HG03571 (cell line): ENCODE measurements around the gene CALCOCO1.
"Not testable (repeated sequence)": the region's sequence is repeated elsewhere in the genome, so short reads cannot be mapped to it uniquely, and the experiment has no call there.

ENCODE experiments used
- ATAC-seq: cut with Tn5 transposase; IDR thresholded peaks from one replicate; pipeline ENCODE4 v1.9.1; 2021; ENCODE audit not compliant: unreplicated experiment

CALCOCO1 gene

DNA sequence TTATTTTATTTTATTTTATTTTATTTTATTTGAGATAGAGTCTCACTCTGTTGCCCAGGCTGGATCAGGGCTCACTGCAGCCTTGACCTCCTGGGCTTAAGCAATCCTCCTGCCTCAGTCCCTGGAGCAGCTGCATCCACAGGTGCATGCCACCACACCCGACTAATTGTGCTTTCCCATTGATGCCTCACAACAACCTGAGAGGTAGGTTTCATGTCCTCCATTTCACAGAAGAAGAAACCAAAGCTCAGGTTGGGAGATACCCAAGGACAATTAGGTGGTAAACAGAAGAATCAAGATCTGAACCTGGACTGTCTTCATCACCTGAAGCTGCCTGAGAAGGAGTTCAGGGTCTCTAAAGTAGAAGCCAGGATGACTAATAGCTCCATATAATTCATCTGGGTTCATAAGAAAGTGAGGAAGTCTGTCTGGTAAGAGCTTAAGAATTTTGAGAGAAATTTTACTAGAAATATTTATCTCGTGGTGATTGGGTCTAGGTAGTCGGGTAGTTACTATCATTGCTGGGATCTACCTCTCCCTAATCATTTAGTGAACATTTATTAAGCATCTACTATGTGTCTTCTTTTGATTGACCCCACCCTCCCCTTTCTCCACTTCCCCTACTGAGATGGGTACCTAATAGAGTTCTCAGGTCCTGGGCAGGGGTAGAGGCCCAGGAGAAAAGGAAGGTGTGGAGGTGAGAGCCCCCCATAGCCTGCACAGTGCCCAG is 28.1 kb downstream of the CALCOCO1 start:
- ATAC-seq: no peak

DNA sequence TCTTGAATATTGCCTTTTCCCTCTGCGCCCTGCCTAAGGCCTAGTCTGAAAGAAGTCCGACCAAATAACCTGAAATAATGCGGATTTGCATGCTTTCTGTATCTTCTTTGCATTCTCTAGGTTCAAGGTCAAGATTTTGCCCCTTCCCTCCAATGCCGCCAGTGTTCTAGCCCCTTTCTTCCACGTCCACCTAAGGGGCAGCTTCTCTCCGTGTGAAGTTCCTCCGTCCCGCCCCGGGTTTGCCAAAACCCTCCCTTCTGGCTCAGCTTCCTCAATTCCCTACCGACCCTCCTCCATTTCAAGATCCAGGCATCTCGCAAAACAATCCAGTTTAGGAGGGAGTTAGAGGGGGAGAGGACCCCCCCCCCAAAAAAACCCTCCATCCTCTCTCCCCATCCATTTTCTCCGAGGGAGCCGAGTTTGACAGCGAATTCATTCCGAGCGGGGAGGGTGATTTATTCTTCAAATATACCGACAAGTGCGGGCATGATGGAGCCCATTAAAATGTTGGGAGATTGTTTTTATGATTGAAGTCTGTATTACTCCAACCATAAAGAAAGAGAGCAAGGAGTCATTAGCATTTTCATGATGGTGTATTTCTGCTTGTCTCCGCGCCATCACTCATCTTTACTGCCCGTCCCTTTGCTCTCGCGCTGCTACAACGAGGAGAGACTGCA is 30.5 kb downstream of the CALCOCO1 start:
- no peak for ATAC-seq

DNA sequence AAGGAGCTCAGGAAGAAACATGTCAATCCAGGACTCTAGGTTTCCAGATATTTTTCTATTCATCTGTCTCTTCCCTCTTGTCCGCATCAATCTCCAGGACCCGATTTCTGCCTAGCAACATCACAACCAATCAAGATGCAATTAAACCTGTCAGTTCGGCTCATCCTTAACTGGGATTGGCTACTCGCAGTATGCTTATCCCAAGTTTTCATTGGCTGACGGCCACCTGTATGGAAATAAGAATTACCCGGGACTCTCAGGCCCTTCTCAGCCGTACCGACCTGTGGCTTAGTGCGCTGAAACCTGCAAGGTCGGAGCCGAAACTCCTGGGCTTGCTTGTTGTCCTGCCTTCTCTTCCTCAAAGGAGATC is 31.0 kb downstream of the CALCOCO1 start:
- no peak for ATAC-seq

DNA sequence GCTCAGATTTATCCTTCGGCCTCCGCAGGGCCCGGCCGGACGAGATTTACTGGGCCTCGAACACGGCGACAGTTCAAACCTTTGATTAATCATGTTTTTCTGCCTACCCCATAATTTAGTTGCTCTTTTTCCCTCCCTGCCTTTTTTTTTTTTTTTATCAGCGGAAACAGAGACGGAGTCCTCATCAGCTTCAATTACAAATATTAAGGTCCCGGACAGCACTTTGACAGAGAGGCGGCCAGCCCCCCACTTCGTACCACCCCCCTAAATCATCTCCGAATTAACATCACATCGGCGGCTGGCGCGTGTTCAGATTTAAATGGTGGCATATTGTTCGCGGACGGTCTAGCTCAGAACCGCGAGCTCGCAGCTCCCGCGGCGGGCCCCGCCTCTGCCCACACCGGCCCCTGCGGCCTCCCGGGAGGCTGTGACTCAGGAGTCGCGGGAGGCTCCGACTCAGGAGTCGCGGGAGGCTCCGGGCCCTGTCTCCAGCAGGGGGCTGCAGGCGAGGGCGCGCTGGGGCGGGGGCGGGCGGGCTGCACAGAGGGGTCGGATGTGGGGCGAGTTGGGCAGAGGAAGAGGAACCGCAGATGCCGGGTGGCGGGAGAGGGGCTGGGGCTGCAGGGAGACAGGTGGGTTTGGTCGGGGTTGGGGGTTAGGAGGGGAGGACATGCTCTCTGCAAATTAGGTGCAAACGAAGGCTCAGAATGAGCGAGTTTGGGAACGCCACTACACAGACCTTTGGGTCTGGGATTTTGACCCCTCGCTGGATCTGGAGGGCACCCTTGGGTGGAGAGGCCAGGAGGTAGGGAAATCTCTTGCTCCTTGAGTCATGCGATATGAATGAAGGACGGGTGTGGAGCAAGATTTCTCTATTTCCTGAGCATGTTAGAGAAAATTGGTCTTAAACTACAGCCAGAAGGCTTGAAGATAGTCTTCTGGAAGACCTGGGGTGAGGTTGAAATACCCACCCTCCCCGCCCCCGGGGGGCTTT is 31.8 kb downstream of the CALCOCO1 start:
- ATAC-seq: no peak

DNA sequence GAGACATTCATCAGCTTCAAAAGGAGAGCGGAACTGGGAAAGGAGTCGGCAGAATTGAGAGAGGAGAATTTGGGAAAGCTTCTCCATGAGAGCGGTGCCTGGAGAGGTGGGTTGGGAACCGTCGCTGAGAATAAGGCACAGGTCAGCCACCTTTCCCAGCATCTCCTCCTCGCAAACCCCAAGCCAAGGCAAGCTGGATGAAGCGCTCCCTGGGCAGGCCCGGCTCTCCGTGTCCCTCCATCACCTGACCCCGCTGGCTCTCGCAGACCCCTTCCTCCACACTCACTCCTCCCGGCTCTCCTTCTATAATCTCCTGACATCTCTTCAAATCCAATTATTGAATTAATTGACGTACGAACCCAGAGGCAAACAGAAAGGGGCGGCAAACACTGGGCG is 32.5 kb downstream of the CALCOCO1 start:
- ATAC-seq: no peak

DNA sequence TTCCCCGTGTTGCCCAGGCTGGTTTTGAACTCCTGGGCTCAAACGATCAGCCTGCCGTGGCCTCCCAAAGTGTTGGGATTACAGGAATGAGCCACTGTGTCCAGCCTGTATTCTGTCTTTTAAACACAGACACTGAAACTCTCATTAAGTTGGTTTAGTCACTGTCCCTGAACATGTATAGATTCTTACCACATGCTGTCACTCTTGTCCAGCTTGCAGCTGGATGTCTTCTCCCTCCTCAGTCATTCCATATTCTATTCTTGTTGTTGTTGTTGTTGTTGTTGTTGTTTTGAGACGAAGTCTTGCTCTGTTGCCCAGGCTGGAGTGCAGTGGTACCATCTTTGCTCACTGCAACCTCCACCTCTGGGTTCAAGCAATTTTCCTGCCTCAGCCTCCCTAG is 39.1 kb downstream of the CALCOCO1 start:
- ATAC-seq: no peak

DNA sequence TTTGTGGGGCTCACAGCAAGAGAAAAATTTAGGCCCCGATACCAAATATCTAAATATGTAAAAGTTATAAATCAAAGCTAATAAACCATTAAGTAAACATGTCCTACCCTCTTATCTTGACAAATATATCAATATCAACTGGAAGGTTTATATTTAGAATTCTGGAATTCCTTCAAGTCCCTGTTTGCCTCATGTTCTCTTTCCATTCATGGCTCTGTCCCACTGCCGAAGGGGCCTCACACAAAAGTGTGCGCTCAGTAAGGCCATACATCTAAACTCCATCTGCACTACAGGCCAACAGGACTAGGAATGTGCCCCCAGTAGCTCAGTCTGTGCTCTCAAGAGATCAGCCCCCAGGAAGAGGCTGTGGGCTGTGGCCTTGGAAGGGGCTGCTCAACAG is 40.8 kb downstream of the CALCOCO1 start:
- ATAC-seq: no peak

DNA sequence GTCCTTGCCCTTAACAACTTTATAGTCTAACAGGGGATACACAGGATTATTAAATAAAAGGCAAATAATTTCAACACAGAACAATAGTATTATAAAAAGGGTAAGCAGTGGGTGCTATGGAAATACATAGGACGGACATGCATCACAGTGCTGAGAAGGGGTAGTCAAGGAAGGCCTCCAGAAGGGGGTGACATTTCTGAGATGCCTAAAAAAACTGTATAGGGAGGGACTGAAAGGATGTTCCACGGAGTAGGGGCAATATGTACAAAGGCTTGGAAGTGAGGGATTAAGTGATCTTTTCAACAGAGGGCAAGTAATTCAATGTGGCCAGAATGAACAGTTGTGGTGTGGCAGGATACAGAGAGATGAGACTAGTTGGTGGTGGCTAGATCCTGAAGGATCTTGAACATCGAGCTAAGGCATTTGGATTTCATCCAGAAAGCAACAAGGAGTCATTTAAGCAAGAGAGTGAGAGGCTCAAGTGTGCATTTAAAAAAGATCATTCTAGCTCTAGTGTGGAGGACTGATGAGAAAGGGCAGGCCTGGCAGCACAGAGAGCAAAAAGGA is 42.5 kb downstream of the CALCOCO1 start:
- no peak for ATAC-seq

DNA sequence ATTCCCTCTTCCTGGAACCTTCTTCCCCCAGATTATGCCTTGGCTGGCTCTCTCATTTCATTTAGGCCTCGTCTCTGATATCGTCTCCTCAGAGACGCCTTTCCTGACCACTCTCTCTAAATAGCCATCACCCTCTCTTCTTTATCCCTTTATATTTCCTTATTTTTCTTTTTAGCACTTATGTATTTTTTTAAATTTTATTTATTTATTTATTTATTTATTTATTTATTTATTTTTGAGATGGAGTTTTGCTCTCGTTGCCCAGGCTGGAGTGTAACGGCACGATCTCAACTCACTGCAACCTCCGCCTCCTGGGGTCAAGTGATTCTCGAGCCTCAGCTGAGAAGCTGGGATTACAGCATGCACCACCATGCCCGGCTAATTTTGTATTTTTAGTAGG is 43.3 kb downstream of the CALCOCO1 start:
- ATAC-seq: no peak

DNA sequence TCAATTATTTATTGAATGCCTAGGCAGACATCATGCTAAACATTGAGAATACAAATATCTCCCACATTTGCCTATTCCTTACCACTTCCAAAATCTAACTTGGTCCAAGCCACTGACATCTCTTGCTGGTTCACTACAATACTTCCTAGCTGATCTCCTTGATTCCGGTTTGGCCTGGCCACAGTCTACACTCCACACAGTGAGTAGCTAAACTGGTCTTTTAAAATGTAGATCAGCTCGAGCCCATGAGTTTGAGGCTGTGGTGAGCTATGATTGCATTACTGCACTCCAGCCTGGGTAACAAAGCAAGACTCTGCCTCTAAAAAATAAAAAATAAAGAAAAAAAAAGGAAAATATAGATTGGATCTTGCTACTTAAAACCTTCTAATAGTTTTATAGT is 43.8 kb downstream of the CALCOCO1 start:
- ATAC-seq: no peak

DNA sequence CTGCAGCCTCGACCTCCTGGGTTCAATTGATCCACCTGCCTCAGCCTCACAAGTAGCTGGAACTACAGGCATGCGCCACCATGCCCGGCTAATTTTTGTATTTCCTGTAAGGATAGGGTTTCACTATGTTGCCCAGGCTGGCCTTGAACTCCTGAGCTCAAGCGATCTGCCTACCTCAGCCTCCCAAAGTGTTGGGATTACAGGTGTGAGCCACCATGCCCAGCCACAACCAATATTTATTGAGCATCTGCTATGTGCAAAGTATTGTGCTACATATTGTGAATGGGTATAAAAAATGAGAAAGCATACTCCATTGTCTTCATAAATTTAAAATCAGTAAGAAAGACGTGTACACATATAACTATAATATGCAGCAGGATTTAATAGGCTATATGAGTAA is 47.2 kb downstream of the CALCOCO1 start:
- not testable (repeated sequence) for ATAC-seq

DNA sequence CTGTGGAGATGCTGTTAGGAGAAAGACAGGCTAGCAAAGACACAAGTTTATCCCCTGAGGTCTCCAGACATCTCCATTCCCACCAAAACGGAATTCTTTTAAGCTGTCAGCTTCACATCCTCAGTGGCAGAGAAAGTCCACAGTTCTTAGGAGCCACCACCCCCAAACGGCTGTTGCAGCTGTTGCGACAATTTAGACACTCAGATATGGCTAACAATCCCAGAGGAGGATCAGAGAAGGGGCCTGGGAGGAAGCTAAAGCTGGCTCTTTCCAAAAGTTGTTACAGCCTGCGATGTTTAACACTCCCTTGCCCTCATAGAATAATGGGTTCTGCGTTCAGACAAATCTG is 49.5 kb downstream of the CALCOCO1 start:
- ATAC-seq: no peak

DNA sequence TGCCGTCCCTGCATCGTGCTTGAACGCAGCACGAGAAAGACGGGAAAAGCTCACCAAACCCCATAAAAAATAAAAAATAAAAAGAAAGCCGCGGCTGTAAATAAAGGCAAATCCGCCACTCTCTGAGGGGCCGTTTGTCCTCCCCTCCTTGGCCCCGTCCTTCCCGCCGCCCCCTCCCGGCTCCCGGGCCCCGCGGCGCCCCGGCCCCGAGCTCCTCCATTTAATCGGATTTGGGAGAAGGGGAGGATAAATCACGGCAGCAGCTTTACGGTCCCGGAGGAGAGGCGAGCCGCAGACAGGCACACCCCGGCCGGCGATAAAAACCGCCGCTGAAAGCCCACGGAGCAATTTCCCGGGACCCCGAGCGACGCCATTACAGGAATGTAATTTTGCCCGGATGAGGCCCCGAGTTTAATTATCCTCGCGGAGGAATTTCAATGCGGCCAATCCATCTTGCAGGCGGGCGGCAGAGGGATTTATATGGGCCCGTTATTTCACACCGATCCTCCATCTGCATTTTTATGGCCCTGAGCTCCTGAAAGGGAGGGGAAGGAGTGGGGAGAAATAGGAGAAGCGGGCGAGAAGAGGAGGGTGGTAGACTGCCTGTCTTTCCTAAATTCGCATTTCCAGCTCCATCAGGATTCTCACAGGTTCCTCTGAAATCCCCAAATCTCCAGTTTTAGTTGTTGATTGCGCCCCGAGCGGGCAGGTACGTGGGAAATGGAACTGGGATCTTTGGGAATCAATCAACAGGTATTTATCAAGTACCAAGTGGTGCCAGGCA is 50.0 kb downstream of the CALCOCO1 start:
- no peak for ATAC-seq

DNA sequence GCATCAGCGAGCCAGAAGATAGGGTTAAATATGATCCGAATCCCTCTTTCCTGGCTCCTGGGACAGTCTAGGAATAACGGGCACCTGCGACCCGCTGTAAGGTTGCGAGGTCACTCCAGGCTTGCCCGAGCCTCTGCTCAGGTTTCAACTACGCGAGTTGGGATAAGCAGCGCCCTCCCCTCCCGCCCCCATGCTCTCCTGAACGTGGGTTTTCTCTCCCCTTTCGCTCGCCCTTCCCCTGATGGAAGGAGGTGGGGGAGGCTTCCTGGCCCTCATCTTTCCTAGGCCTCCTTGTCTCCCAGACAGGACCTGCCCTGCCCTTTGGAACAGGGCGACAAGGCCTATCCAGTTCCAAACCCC is 50.6 kb downstream of the CALCOCO1 start:
- ATAC-seq: no peak

DNA sequence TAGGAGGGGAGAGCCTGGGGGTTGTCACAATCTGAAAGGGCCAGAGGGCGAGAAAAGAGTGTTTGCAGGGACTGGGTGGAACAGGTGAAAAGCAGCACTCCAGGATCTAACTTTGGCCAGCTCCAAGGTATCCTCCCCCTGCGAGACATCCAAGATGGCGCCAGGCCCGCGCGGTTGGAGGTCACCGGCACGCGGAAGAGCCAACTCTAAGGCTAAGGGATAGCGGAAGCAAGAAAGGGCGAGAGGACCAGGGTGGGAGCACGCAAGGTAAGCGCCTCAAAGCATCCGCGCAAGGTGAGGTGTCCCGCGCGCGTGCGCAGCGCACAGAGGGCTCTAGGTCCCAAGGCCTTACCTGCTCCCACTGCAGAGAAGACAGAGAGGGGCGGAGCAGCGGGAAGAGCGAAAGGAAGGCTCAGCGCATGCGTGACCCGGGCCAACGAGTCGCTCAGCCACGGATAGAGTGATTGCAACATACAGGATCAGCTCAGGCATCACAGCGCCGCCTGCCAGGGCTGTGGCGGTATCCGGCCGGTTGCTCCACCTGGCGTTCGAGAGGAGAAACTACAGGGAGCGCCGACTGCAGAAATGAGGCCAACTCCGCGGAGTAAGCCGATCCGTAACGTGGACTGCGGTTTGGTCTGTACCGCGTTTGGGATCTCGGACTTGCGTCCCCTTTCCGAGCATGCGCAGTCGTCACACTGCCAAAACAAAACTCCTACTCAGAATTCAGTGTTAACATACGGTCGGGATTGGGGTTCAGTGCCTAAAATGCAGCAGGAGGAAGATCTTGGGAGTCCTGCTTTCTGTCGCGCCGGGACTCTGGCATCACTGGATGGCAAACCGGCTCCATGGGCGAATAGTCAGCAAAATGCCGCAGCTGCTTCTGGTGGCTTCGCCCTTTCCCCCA is 51.3 kb downstream of the CALCOCO1 start, which contains the start of gene ATP5MC2:
Gene ATP5MC2, minus strand, starts transcription at position 383 of the 907 bp plus-strand sequence. CDS start 3,469 bp downstream, outside the sequence.
- ATAC-seq: peak; percentile 91

DNA sequence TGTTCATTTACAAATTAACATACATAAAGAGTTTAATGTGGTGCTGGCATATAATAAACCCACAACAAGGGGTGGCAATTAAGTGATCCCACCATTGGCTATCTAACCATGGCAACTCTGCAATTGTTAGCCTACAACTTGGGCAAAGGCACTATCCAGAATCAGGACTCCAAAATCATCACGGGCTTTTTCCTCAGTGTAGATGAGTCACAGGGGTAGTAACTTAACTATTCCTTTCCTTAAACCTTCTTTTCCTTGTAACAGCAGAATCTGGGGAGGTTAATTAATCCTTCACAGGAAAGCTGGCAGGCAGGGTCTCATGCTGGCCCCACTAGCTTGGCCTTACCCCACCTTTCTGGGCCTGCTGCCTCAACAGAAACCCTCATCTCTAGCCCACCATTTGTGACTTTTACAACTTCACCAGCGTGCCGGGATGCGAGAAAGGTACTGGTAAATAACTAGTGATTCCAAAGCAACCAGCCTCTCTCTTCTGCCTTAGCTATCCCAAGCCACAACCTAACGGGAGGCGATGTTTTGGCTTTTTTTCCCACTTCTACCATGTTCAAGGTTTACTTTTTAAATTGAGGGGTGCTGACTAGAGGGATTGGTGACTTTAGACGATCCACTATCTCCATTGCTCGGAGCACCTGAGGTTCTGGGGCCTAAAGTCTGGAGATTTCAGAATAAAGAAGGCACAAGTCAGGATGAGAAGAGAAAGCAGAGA is 52.1 kb downstream of the CALCOCO1 start:
- no peak for ATAC-seq

DNA sequence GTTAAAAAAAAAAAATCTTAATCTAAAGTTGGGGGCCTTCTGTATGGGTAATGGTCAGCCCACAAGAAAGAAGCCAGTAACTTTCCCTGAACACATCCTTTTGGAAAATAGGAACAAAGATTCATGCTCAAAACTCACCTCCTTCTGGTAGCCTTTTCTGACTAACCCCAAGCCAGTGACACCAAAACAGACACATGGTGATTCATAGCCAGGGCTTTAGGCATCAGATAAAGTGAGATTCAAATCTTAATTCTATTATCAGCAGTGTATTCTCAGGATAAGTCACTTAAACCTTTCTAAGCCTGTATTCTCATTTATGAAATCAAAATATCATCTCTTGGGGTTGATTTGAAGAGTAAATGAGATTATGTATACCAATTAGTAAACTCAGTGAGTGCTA is 56.3 kb downstream of the CALCOCO1 start:
- ATAC-seq: no peak

DNA sequence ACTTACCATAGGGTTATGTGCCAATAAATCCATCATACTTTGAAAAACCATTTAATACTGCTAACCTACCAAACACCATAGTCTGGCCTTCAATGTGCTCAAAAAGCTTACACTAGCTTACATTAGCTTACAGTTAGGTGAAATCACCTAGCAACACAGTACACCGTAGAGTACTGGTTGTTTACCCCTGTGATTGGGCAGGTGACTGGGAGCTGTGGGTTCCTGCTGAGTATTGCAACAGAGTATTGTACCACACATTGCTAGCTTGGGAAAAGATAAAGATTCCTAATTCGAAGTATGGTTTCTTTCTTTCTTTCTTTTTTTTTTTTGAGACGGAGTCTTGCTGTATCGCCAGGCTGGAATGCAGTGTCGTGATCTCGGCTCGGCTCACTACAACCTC is 56.9 kb downstream of the CALCOCO1 start:
- ATAC-seq: no peak

DNA sequence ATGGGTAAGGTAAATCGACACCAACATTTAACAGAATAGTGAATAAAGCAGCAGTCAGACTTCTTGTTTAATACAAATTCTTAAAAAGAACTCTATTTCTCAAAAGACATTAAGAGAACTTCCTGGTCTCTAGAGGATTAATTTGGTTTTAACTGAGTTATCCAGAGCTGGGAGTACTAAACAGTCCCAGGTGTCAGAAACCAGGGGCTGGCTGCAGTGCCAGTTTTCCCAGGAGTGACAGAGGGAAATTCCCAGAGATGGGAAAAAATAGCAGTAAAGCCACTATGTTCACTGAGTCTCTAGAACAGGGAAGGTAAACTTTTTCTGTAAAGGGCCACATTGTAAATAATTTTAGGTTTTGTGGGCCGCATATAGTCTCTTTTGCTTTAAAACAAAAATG is 60.2 kb downstream of the CALCOCO1 start:
- ATAC-seq: no peak
